BLaER1 treated with 17β-estradiol and CSF1 and Interleukin-3, amounts not matched to agents 10 nM and 100 nM (cell line): Measurements from ENCODE around the gene REG1A.
A peak's percentile ranks its signal among the peaks of the same experiment; 100 is the strongest.

Experiments
- H3K27ac ChIP-seq, 11 experiments: shearing (Covaris generic); formaldehyde crosslinking; 2 replicates each; pipeline ENCODE4 v1.8.1; 2022
- H3K27me3 ChIP-seq, 11 experiments: shearing (Covaris generic); formaldehyde crosslinking; 2 replicates each; pipeline ENCODE4 v1.8.1; 2022
- H3K36me3 ChIP-seq, 11 experiments: shearing (Covaris generic); formaldehyde crosslinking; 2 replicates each; pipeline ENCODE4 v1.8.1; 2022
- H3K4me1 ChIP-seq, 10 experiments: shearing (Covaris generic); formaldehyde crosslinking; 2 replicates each; pipeline ENCODE4 v1.8.1; 2022
- H3K4me2 ChIP-seq, 11 experiments: shearing (Covaris generic); formaldehyde crosslinking; 2 replicates each; pipeline ENCODE4 v1.8.1; 2022
- H3K4me3 ChIP-seq, 10 experiments: shearing (Covaris generic); formaldehyde crosslinking; 2 replicates each; pipeline ENCODE4 v1.8.1; 2022
- H3K9ac ChIP-seq, 11 experiments: shearing (Covaris generic); formaldehyde crosslinking; 2 replicates each; pipeline ENCODE4 v1.8.1; 2022
- H3K9me3 ChIP-seq, 11 experiments: shearing (Covaris generic); formaldehyde crosslinking; replicated peaks in 1 of 11; 2 replicates each; pipeline ENCODE4 v1.8.1; 2022
- H4K20me1 ChIP-seq, 11 experiments: shearing (Covaris generic); formaldehyde crosslinking; 2 replicates each; pipeline ENCODE4 v1.8.1; 2022
- Cebpa-rat ChIP-seq, 11 experiments: shearing (Covaris generic); IDR thresholded peaks; 2 replicates each; pipeline ENCODE4 v1.8.1; 2022

Gene REG1A

DNA sequence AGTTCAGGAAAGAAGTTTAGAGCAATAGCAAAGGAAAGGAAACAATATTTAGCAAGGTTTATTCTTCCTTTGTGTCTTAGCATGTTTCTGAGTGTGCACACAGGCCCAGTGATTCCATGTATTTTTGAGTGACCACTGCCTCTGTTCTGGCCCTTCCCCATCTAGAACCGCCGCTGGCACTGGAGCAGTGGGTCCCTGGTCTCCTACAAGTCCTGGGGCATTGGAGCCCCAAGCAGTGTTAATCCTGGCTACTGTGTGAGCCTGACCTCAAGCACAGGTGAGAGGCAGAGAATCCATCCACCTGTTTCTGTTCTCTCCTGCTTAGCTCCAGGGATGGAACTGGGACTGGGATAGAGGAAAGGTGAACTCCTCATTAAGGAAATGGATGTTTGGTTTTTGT, 2.4 kb downstream of the REG1A start:
- no peak overlapping the region for H3K27ac ChIP-seq
- H3K27me3 ChIP-seq, result peaks cover 0 to 4% (median 0%) of the 10 kb centered on the region in 11 experiments; a peak in 1 of 22 replicates
- no peaks in the 10 kb centered on the region for H3K9me3 ChIP-seq
- no peak overlapping the region for H3K4me3 ChIP-seq
- no peak for TF ChIP-seq Cebpa-rat (IDR thresholded peaks at IDR 0.05)
- no peaks in the 10 kb centered on the region for H4K20me1 ChIP-seq
- H3K9ac ChIP-seq, result no peak overlapping the region
- H3K4me2 ChIP-seq, result no peak overlapping the region
- peaks cover 0 to 12% (median 0%) of the 10 kb centered on the region in 10 experiments; a peak in 3 of 20 replicates for H3K4me1 ChIP-seq
- no peaks in the 10 kb centered on the region for H3K36me3 ChIP-seq

DNA sequence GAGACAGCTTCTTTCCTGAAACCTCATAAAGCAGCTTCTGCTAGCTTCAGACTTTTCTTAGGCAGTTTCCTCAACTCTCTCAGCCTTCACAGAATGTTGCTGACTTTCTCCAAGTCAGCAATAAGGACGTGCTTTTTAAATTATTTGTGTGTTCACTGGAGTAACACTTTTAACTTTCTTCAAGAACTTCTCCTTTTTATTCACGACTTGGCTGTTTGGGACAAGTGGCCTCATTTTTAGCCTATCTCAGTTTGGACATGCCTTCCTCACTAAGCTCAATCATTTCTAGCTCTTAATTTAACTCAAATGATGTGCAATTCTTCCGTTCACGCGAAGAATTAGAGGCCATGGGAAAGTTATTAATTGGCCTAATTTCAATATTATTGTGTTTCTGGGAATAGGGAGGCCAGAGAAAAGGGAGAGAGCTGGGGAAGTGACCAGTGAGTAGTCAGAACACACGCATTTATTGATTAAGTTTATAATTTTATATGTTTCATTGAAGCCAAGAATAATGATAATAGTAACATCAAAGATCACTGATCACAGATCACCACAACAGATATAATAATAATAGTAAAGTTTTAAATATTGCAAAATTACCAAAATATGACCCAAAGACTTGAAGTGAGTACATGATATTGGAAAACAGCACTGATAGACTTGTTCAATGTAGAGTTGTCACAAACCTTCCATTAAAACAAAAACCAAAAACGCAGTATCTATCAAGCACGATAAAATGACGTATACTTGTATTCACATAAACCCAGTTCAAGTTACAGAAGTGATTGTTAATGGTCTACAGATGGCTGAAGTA, 4.8 kb downstream of the REG1A start:
- Histone ChIP-seq H3K4me1 (peaks cover 1 to 19% (median 8%) of the 10 kb centered on the region in 10 experiments; a peak in 15 of 20 replicates), H3K27me3 (peaks cover 0 to 4% (median 0%) of the 10 kb centered on the region in 11 experiments; a peak in 1 of 22 replicates), H3K9me3 (no peaks in the 10 kb centered on the region), H3K36me3 (no peaks in the 10 kb centered on the region), H3K9ac (no peak overlapping the region), H3K4me2 (0 out of 22 replicates have a peak overlapping the region, but pooled peaks of 1 of the 11 experiments have one; percentile 39), H3K27ac (no peak overlapping the region), H4K20me1 (no peaks in the 10 kb centered on the region), H3K4me3 (no peak overlapping the region)
- TF ChIP-seq Cebpa-rat (IDR thresholded peaks at IDR 0.05), result no peak

DNA sequence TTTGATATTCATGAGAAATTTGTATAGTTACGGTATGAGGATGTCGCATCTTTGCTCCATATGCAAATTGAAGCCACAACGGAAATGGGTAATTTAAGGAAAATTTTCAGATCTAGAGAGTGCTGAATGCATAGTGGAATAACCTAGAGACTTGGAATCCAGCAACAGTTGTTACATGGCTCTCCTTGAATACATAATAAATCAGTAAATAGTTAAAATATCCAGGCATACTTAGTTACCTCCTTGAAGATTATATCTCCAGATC, 5.4 kb downstream of the REG1A start:
- Histone ChIP-seq H3K27me3 (peaks cover 0 to 4% (median 0%) of the 10 kb centered on the region in 11 experiments; a peak in 1 of 22 replicates), H3K4me3 (no peak overlapping the region), H3K36me3 (no peaks in the 10 kb centered on the region), H3K27ac (no peak overlapping the region), H4K20me1 (no peaks in the 10 kb centered on the region), H3K4me2 (no peak overlapping the region), H3K9ac (no peak overlapping the region), H3K9me3 (no peaks in the 10 kb centered on the region), H3K4me1 (peaks cover 3 to 21% (median 11%) of the 10 kb centered on the region in 10 experiments; a peak in 15 of 20 replicates)
- TF ChIP-seq Cebpa-rat (IDR thresholded peaks at IDR 0.05), result no peak

DNA sequence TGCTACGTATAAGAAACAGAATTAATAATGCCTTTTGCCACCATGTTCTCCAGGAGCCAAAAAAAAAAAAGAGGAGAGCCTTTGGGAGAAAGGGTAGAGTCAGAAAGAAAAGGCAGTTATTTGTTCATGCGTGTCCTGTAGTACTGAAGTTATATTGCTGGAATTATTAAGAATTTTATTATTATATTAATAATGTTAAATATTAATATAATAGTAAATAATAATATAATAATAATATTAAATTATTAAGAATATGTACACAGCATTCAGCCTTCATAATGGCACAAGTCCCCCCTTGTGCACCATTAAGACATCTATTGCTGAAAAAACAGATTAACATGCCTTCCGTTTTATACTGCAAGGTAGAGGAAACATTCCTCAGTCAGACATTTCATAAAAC, 8.1 kb downstream of the REG1A start:
- H3K27ac ChIP-seq, result no peak overlapping the region
- no peaks in the 10 kb centered on the region for H3K9me3 ChIP-seq
- no peak for TF ChIP-seq Cebpa-rat (IDR thresholded peaks at IDR 0.05)
- no peak overlapping the region for H3K4me2 ChIP-seq
- H3K27me3 ChIP-seq, result peaks cover 0 to 4% (median 0%) of the 10 kb centered on the region in 11 experiments; a peak in 1 of 22 replicates
- no peak overlapping the region for H3K4me3 ChIP-seq
- no peak overlapping the region for H3K9ac ChIP-seq
- no peaks in the 10 kb centered on the region for H4K20me1 ChIP-seq
- H3K36me3 ChIP-seq, result no peaks in the 10 kb centered on the region
- peaks cover 3 to 21% (median 11%) of the 10 kb centered on the region in 10 experiments; a peak in 15 of 20 replicates for H3K4me1 ChIP-seq

DNA sequence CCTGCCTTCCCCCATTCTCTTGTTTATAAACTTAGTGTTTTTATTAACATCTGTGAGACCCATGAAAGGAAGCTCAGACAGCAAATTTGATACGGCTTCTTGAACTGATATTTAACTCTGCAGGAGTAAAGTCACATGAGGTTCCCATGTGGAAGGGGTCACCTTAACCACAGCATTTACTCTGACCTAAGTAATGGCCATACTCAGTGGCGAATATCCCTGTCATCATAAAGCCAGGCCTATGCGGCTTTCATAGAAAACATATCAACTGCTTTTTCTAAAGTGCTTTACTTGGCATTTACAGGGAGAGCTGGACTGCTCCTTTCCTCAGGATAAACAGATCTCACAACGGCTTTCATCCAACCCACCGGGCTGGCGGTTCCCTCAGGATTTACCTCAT, 9.0 kb downstream of the REG1A start:
- Histone ChIP-seq H4K20me1 (no peaks in the 10 kb centered on the region), H3K9ac (no peak overlapping the region), H3K9me3 (no peaks in the 10 kb centered on the region), H3K27me3 (peaks cover 0 to 4% (median 0%) of the 10 kb centered on the region in 11 experiments; a peak in 1 of 22 replicates), H3K27ac (no peak overlapping the region), H3K4me2 (peak overlapping the region in 5 of 11 experiments; percentile 8 to 34 (median 19); a peak in 4 of 22 replicates), H3K36me3 (no peaks in the 10 kb centered on the region), H3K4me1 (peaks cover 3 to 19% (median 11%) of the 10 kb centered on the region in 10 experiments; a peak in 15 of 20 replicates), H3K4me3 (no peak overlapping the region)
- TF ChIP-seq Cebpa-rat (IDR thresholded peaks at IDR 0.05), result no peak

DNA sequence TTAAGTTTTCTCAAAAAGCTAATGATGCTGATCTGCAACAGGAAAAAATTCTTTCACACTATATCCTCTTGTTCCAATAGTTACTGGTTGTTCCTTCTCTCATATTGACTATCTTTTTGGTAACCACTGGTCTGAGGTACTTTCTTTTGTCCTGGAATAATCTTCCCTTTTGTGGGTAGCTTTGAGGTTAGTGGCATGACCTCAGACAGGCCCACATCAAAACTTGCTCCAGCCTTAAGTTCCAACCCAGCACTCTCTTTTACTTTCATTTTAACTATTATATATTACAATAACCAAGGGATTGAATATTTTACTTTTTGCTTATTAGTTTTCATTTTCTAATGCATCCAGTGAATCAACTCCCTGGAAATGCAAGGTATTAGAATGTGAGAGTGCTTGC, 9.5 kb downstream of the REG1A start:
- Histone ChIP-seq H3K9me3 (no peaks in the 10 kb centered on the region), H3K4me3 (no peak overlapping the region), H3K27me3 (peaks cover 0 to 4% (median 0%) of the 10 kb centered on the region in 11 experiments; a peak in 1 of 22 replicates), H3K4me1 (peaks cover 3 to 14% (median 10%) of the 10 kb centered on the region in 10 experiments; a peak in 14 of 20 replicates), H4K20me1 (no peaks in the 10 kb centered on the region), H3K27ac (no peak overlapping the region), H3K36me3 (no peaks in the 10 kb centered on the region), H3K9ac (no peak overlapping the region), H3K4me2 (peak overlapping the region in 10 of 11 experiments; percentile 1 to 35 (median 18); a peak in 11 of 22 replicates)
- no peak for TF ChIP-seq Cebpa-rat (IDR thresholded peaks at IDR 0.05)

DNA sequence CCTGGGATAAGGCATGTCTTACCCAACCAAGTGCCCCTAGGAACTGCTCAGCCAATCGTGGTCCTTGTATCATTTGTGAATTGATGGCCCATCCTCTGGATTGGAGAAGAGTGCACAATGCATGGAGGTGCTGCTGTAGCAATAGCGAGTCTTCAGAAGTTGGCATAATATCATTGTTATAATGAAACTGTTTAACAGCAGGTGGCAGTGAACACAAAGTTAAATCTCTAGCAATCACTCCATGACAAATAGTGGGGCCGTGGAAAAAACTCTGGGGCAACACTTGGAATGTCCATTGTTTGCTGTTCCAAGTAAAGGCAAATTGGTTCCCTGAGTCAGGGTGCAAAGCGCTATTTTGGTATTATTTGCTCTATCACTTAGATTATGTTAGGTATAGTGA, 11.4 kb downstream of the REG1A start:
- H4K20me1 ChIP-seq, result no peaks in the 10 kb centered on the region
- no peak overlapping the region for H3K27ac ChIP-seq
- no peak overlapping the region for H3K4me2 ChIP-seq
- peaks cover 3 to 14% (median 10%) of the 10 kb centered on the region in 10 experiments; a peak in 13 of 20 replicates for H3K4me1 ChIP-seq
- no peak overlapping the region for H3K4me3 ChIP-seq
- no peak overlapping the region for H3K9ac ChIP-seq
- TF ChIP-seq Cebpa-rat (IDR thresholded peaks at IDR 0.05), result no peak
- no peaks in the 10 kb centered on the region for H3K9me3 ChIP-seq
- H3K27me3 ChIP-seq, result peaks cover 0 to 4% (median 0%) of the 10 kb centered on the region in 11 experiments; a peak in 1 of 22 replicates
- no peaks in the 10 kb centered on the region for H3K36me3 ChIP-seq

DNA sequence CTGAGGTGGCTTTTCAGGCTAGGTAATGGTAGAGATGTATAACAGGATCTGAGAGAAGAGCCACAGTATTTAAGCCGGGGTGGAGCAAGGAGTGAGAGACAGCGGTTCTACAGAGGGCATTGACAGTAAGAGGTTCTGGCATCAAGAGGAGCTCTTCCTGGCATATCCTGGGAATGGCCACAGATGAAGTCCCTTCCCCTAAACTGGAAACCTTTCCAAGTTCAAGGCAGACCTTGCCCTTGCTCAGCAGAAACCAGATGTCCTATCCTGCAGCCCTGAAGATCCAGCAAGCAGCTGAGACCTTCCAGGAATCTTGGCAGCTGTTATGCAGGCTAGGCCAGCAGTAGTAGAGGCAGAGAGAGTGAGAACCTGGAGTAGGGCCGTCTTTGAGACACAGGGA, 18.1 kb downstream of the REG1A start:
- H3K36me3 ChIP-seq, result no peaks in the 10 kb centered on the region
- TF ChIP-seq Cebpa-rat (IDR thresholded peaks at IDR 0.05), result no peak
- H3K4me3 ChIP-seq, result no peak overlapping the region

DNA sequence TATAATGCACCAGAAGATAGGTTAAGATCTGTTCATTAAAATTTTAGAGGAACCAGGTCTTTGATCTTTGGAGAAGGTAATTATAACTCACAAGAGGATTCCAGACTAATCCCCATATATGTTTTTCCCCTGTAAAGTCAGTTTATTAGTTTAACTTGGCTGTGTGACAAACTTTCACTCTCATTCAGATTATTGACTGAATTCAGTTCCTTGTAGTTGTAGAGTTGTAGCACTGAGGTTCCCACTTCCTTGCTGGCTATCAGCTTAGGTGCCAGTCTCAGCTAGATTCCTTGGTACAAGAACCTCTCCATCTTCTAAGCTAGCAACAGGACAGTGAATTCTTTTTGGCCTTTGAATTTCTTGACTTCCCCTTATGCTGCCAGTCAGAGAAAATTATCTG, 19.1 kb downstream of the REG1A start:
- Histone ChIP-seq H3K36me3 (no peaks in the 10 kb centered on the region), H3K4me3 (no peak overlapping the region), H3K4me2 (no peak overlapping the region), H4K20me1 (no peaks in the 10 kb centered on the region), H3K9ac (no peak overlapping the region), H3K4me1 (no peaks in the 10 kb centered on the region), H3K27me3 (no peaks in the 10 kb centered on the region), H3K9me3 (no peaks in the 10 kb centered on the region), H3K27ac (no peak overlapping the region)
- no peak for TF ChIP-seq Cebpa-rat (IDR thresholded peaks at IDR 0.05)

More for the DNA sequence above, 18.1 kb downstream of the REG1A start:
- no peaks in the 10 kb centered on the region for H3K9me3 ChIP-seq
- H3K27ac ChIP-seq, result no peak overlapping the region
- H4K20me1 ChIP-seq, result no peaks in the 10 kb centered on the region
- no peak overlapping the region for H3K4me2 ChIP-seq
- H3K9ac ChIP-seq, result no peak overlapping the region
- H3K4me1 ChIP-seq, result no peaks in the 10 kb centered on the region
- H3K27me3 ChIP-seq, result no peaks in the 10 kb centered on the region
